NAMALWA (cell line): ENCODE data around the gene RAMP1.

Experiments
- DNase-seq: peaks from one replicate; pipeline ENCODE4 v3.0.0-alpha.2; 2015; ENCODE audit warnings: low spot score

RAMP1 gene

GRCh38 chr2:237951878-237952277, 92.5 kb downstream of the RAMP1 start:
- DNase-seq = no peak

DNA sequence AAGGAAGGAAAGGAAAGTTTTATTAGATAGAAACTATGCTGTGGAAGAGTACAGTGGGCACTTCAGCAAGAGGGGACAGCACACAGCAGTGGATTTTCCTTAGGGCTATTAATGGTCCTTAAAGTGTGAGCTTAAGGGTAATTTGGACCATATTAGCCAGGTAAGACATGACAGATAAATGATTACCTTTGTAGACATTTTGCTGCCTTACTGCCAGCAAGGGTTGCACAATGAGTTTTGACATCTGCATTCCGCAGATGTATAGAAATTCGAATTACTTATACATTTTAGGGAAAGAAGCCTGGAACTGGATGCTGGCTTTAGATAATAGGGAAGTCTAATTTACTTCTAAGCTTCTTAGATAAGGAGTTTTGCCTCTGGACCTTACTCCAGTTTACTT, 93.4 kb downstream of the RAMP1 start:
- DNase-seq = no peak

DNA sequence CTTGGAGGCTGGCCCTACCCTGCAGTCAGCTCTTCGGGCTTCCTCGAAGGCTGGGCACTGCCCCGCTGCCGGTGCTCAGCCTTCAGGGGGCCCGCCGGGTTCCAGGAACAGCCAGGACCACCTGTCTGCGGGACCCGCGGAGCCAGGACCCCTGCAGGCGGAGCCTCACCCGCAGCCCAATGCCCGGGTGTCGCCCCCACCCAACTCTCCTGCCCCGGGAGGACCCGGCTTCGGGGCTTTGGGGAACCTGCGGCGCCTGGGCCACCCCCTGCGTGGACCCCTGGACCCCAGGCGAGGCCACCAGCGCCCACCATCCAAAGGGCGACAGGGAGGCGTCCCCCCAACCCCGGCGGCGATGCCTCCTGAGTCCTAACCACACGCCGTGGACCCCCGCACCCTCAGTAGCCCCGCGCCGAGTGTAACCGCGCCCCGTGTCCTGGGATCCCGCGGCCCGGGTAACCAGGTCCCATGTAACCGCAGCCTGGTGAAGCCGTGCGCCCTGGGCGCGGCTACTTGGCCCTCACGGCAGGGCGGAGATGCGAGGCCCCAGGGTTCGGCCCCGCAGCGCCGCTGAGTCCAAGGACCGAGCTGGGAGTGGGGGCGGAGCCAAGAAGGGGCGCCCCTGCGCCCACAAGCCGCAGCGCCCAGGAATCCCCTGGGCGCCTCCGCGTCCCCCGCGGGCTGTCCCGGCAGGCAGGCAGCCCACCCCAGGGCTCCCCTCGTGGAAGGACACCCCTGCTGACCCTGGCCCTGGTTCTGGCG, 96.4 kb downstream of the RAMP1 start:
- DNase-seq = no peak

DNA sequence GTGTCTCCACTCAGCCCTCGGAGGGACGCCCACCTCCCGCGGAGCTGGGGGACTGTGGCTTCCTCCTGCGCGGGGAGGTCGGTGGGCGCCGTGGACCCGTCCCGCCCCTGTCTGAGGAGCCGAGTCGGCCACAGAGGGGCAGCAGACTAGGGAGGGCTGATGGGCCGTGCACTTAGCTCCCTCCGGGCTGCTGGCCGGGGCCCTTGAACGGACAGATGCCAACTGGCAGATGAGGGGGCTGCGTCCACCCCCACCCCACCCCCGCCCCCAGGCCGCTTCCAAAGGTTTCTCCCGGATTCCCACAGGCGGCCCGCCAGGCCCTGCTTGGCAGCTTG, 96.9 kb downstream of the RAMP1 start:
- no peak for DNase-seq

GRCh38 chr2:237961637-237962036, 102.2 kb downstream of the RAMP1 start:
- DNase-seq = no peak
